Ovary (tissue), 9 donors: ENCODE data around the gene TLE4. TPM values are rescaled to one million over a fixed set of nuclear protein-coding genes. Genes with fewer than 3 reads are reported as not detected.

ENCODE experiments used
- DNase-seq, 5 donors: peaks; one replicate each; pipeline ENCODE4 v3.0.0-alpha.2; 2019 to 2020
- H3K27ac ChIP-seq, 2 donors: fragments of 200-600 bp; one replicate each; pipeline versions ENCODE4 v1.5.1 to v1.8.0; 2019 to 2022
- H3K27me3 ChIP-seq: fragments of 200-600 bp; one replicate; pipeline ENCODE4 v1.8.0; 2022
- H3K36me3 ChIP-seq: fragments of 200-600 bp; sonication (generic); one replicate; pipeline ENCODE4 v1.5.1; 2019
- H3K4me1 ChIP-seq: one replicate; pipeline ENCODE4 v1.8.1; 2013; ENCODE audit warnings: mild to moderate bottlenecking, moderate library complexity; ENCODE audit not compliant: insufficient read depth
- H3K4me3 ChIP-seq: fragments of 200-600 bp; sonication (generic); one replicate; pipeline ENCODE4 v1.5.1; 2017
- H3K9me3 ChIP-seq, 2 donors: fragments of 200-600 bp in 1 of 2; sonication (generic) in 1 of 2; one replicate each; pipeline versions ENCODE4 v1.5.1 to v1.8.1; 2013 to 2019; ENCODE audit warnings: mild to moderate bottlenecking in 1 of 2, moderate library complexity in 1 of 2
- CTCF ChIP-seq, 3 donors: fragments of 450-650 bp in 2 of 3; fragments of 200-600 bp in 1 of 3; IDR thresholded peaks; one replicate each; pipeline versions ENCODE4 v1.5.1 to v1.8.0; 2016 to 2022; ENCODE audit warnings: antibody characterized with exemption in 3 of 3, mild to moderate bottlenecking in 1 of 3
- EP300 ChIP-seq: sonication (generic); formaldehyde crosslinking; IDR thresholded peaks from one replicate; pipeline ENCODE4 v1.6.1; 2017; ENCODE audit warnings: antibody characterized with exemption
- POLR2A ChIP-seq: fragments of 450-650 bp; IDR thresholded peaks from one replicate; pipeline ENCODE4 v1.6.1; 2017; ENCODE audit warnings: antibody characterized with exemption, mild to moderate bottlenecking, moderate library complexity
- WGBS, 3 donors: extraction: QIAGEN DNeasy Blood & Tissue Kit in 1 of 3; methylation state at CpG; one replicate each; pipeline versions ENCODE4 v1.1.5 to v1.1.7; 2013 to 2017; 5-methylcytosine and 5-hydroxymethylcytosine counted together
- intact Hi-C, 4 donors: fragments of 100-400 bp; cut with DNase I; formaldehyde crosslinking; loops; one replicate each; pipeline versions ENCODE4 v1.11.0 to v1.15.1; 2022 to 2023
- polyA plus RNA-seq, 2 donors: library from polyadenylated mRNA; stranded (reverse); fragments of 200-250 nt in 1 of 2; fragments of 350-450 nt in 1 of 2; fragmentation: Illumina TruSeq in 1 of 2; extraction: RNeasy Lipid Tissue Mini Kit (QIAGEN cat#74804) in 1 of 2; gene quantifications; one replicate each; pipeline ENCODE4 v1.2.3, GENCODE V29; 2013 to 2014
- total RNA-seq, 7 donors: library from RNA; depleted of rRNA in 2 of 7; stranded (reverse); fragments of >200 nt in 2 of 7; fragmentation: NEBNext Ultra II Directional in 3 of 7; extraction: Animal tissue kit (Norgen Biotek cat#: 25700) in 3 of 7; gene quantifications; one replicate each; pipeline versions ENCODE4 v1.1.0 to v1.2.4, GENCODE V29; 2016 to 2023
- donor health status: DM: no; HTN: no; CAD: no; lungs with moderate emphysema.
- donor health status: DM: no; HTN: no; CAD: no.
- donor health status: Bipolar disorder and iron deficiency.
- donor health status: DM: yes; HTN: yes; CAD: no.
- donor health status: DM: no; HTN: no; CAD: no.
- donor health status: DM: yes; HTN: yes; CAD: no.

Gene TLE4
- total and polyA plus RNA-seq, 9 donors: 34.6 to 67.5 (median 54.6) TPM

GRCh38 chr9:79575547-79575946 is 3.8 kb downstream of the TLE4 start:
- WGBS, 3 donors: 25 to 39% (median 37%) methylated on average over 3 of the region's 3 CpGs
- TF ChIP-seq CTCF (IDR thresholded peaks at IDR 0.05): no peak
- TF ChIP-seq POLR2A: no peak
- no peak for TF ChIP-seq EP300
- no peak overlapping the region for H3K4me3 ChIP-seq
- H3K9me3 ChIP-seq: no peaks in the 10 kb centered on the region
- DNase-seq: no peak
- peaks cover 4% of the 10 kb centered on the region for H3K4me1 ChIP-seq
- no peaks in the 10 kb centered on the region for H3K36me3 ChIP-seq
- H3K27me3 ChIP-seq: no peaks in the 10 kb centered on the region
- intact Hi-C loops: loop anchor here in 2 of 4 donors (10.0 kb wide), 1 partner anchor 239 kb away; no protein-coding TSS in a partner anchor
- H3K27ac ChIP-seq: no peak overlapping the region

- no peak for DNase-seq
- H3K9me3 ChIP-seq: no peaks in the 10 kb centered on the region
- 23 to 50% (median 32%) methylated on average over 8 of the region's 8 CpGs for WGBS, 3 donors
- H3K27ac ChIP-seq: peak overlapping the region in 1 of 2 donors; percentile 12
- no peak for TF ChIP-seq POLR2A
- no peak for TF ChIP-seq CTCF (IDR thresholded peaks at IDR 0.05)
- TF ChIP-seq EP300: no peak
- no peaks in the 10 kb centered on the region for H3K36me3 ChIP-seq
- peaks cover 14% of the 10 kb centered on the region for H3K4me1 ChIP-seq
- H3K4me3 ChIP-seq: no peak overlapping the region
- intact Hi-C loops: loop anchor here in 2 of 4 donors (10.0 kb wide), 1 partner anchor 237 kb away; no protein-coding TSS in a partner anchor
- H3K27me3 ChIP-seq: no peaks in the 10 kb centered on the region
These were observed 6.4 kb downstream of the TLE4 start for GRCh38 chr9:79577969-79578723.

GRCh38 chr9:79578891-79579290 is 7.1 kb downstream of the TLE4 start:
- 79 to 90% (median 86%) methylated on average over 1 of the region's 1 CpG for WGBS, 3 donors
- TF ChIP-seq EP300: no peak
- no peak for TF ChIP-seq CTCF (IDR thresholded peaks at IDR 0.05)
- TF ChIP-seq POLR2A: no peak
- DNase-seq: no peak
- intact Hi-C loops: loop anchor here in 2 of 4 donors (10.0 kb wide), 1 partner anchor 236 kb away; no protein-coding TSS in a partner anchor
- Histone ChIP-seq H3K4me3 (no peak overlapping the region), H3K9me3 (no peaks in the 10 kb centered on the region), H3K27me3 (no peaks in the 10 kb centered on the region), H3K36me3 (no peaks in the 10 kb centered on the region), H3K27ac (no peak overlapping the region), H3K4me1 (peaks cover 16% of the 10 kb centered on the region)

GRCh38 chr9:79579624-79580023 is 7.9 kb downstream of the TLE4 start:
- Histone ChIP-seq H3K36me3 (no peaks in the 10 kb centered on the region), H3K4me1 (peaks cover 21% of the 10 kb centered on the region), H3K4me3 (no peak overlapping the region), H3K9me3 (no peaks in the 10 kb centered on the region), H3K27me3 (no peaks in the 10 kb centered on the region), H3K27ac (no peak overlapping the region)
- TF ChIP-seq POLR2A: no peak
- no peak for TF ChIP-seq EP300
- TF ChIP-seq CTCF (IDR thresholded peaks at IDR 0.05): no peak
- no peak for DNase-seq
- intact Hi-C loops: loop anchor here in 2 of 4 donors (10.0 kb wide), 1 partner anchor 235 kb away; no protein-coding TSS in a partner anchor
- WGBS, 3 donors: 81 to 88% (median 84%) methylated on average over 2 of the region's 2 CpGs
